ENCODE results near the gene PTPRM.
"Not testable (repeated sequence)": the region's sequence is repeated elsewhere in the genome, so short reads cannot be mapped to it uniquely, and the experiment has no call there.

PTPRM gene

DNA sequence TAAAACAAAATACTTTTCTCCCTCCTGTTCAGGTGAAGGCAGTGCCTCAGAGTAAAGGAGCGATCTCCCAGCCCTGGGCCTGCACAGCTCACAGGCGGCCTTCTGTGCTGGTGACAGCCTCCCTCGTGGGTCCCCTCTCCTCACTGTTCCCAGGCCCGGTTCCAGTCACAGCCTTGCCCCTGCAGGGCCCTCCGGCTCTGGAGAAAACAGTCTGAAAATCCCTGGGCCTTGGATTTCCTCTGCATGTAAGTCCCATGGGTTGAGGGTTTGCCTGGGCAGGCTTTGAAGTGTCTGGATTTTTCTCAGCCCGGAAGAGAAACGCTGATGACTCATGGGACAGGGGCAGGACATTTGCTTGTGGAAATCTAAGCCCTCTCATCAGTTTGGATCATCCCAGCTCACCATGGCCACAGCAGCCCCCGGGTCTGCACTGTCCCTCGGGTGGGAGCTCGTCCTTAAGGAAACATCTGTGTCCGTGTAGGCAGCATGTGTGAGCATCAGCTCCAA lies 856.0 kb downstream of the PTPRM start:
- DNase-seq, result no peak

GRCh38 chr18:8424481-8424880 lies 857.4 kb downstream of the PTPRM start:
- no peak for DNase-seq

GRCh38 chr18:8424917-8425725 lies 858.0 kb downstream of the PTPRM start:
- no peak for DNase-seq

GRCh38 chr18:8426401-8426800 lies 859.3 kb downstream of the PTPRM start:
- no peak for DNase-seq

GRCh38 chr18:8427339-8427738 lies 860.2 kb downstream of the PTPRM start:
- no peak for DNase-seq

DNA sequence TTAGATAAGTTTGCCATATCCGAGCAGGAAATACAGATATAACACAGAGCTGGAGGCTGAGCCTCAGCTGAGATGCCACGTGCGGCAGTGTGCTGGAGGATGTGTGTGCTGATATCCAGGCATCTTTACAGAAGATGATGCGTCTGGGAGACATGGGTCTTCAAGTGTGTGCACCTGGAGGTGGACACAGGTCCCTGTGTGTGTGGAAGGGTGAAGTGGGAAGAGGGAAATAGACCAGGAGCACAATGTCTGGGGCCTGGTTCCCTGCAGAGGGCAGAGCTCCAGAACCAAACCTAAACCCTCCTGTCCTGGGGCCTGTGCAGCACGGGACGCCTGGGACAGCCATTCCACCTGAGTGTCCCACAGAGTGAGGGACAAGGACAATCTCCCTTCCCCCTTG lies 861.8 kb downstream of the PTPRM start:
- no peak for DNase-seq

GRCh38 chr18:8431036-8431435 lies 863.9 kb downstream of the PTPRM start:
- DNase-seq, result no peak

DNA sequence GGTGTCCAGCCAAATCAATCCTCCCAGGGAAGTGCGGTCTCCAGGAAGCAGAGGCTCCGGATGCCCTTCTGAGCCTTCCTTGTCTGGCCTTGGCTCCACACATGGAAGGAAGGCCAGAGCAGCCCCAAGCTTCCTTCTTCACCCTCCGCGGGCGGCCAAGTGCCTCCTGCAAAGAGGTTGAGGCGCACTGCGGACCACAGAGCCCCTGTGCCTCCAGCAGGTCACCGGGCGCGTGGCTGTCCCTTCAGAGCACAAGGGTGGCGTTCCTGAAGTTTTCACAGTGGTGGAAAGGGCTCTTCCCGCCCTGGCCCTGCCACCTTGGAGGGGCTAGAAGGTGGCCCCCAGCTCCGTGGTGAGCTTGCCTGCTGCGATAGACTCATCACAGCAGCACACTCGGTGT lies 866.2 kb downstream of the PTPRM start:
- no peak for DNase-seq

DNA sequence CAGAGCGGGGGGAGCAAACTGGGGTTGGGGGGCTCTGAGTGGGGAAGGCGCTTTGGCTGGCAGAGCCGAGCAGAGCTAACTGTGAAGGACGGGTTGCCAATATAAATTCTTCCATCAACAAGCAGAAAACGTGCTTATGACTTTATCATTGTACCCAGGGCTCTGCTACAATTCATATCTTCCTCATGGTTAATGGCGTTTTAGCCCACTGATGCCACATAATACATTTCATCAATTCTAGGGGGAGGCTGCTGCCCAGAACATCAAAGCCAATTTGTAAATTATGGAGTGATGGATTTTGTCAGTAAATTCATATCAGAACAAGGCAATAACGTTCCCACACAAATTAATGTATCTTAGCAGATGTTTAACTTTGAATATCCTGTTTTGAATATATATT lies 866.7 kb downstream of the PTPRM start:
- no peak for DNase-seq

DNA sequence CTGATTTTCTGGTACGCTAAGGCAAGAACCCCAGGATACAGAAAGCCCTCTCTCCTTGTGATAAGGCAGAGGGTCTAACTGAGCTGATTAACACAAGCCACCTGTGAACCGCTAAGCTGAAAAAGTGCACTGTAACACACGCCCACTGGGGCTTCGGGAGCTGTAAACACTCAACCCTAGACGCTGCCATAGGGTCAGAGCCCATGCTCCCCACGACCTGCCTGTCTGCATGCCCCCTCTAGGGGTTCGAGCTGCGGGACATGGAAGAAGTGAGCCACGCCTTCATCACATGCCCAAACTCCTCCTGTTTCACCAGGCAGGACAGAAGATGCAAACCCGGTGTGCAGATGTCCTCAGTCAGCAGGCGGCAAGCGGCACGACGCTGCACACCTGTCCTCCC lies 868.3 kb downstream of the PTPRM start:
- DNase-seq, result no peak

GRCh38 chr18:8439055-8439454 lies 871.9 kb downstream of the PTPRM start:
- DNase-seq, result no peak

DNA sequence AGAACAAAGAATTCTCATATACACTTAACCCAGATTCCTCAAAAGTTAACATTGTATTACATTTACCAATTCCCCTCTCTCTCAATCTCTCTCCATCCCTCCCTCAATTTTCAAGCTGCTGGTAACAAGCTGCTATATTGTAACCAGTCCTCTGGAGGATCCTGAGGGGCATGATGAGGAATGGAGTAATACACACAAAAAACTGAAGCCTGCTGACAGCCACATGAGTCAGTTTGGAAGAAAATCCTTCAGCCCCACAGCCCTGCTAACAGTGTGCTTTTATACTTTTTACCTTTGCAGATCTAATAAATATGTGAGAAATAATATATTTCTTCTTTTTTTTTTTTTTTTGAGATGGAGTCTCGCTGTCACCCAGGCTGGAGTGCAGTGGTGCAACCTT lies 876.4 kb downstream of the PTPRM start:
- no peak for DNase-seq

DNA sequence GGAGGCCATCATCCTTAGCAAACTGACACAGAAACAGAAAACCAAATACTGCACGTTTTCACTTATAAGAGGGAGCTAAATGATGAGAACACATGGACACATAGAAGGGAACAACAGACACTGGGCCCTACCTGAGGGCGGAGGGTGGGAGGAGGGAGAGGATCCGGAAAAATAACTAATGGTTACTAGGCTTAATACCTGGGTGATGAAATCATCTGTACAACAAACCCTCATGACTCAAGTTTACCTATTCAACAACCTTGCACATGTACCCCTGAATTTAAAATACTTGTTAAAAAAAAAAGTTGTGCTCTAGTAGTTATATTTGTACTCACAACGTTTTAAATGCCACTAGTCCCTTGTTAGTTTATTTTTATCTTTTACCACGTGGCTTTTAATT lies 879.8 kb downstream of the PTPRM start:
- not testable (repeated sequence) for DNase-seq

- DNase-seq, result no peak
Observed at GRCh38 chr18:8448130-8448529, 881.0 kb downstream of the PTPRM start.

DNA sequence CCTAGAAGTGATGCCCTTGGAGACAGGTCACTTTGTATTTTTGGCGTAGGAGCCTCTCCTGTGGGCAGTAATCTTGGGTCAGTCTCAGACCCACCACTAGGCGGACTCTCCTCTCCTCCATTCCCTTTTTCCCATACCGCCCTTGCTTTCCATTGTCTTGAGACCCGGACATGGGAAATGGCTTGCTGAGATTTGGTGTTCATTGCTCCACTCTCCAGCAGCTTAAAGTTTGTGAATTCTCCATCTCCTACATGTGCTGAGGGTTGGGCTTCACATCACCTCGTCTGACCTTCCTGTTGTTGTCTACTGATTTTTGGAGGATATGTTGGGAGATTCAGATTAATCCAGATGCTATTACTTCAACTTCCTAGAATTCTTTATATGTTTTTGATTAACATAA lies 882.9 kb downstream of the PTPRM start:
- no peak for DNase-seq

DNA sequence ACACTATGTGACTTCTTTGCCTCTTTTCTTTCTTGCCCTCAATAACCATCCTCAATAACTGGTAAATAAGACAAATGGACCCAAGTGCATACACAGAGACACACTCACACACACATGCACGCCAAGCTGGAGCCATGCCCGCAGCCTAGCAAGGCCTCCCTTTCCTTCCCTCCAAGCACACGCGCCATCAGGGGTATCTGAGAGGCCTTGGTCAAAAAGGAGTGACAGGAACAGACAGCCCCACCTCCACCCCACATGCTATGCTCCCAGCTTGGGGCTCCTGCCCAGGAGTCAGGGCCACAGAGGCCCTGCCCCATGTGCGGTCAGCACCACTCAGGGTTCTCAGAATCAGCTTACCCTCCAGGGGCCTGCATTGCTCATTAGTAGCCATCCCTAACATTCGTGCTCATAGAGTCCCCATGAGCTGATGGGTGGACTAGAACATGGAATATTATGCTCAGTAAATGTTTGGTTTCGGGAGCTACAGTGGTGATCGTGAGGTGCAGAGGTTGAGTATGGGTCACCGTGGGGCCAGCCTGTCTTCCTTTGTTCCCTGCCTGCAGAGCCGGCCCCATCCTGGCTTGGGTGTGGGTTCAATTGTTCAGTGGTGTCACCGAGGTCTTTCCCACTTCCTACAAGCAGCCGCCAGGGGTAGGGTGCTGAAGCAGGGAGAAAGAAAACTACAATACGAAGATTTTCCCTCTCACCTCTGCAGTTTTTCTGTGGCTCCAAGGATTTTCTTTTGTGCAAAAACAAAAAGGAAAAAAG lies 884.0 kb downstream of the PTPRM start:
- no peak for DNase-seq

DNA sequence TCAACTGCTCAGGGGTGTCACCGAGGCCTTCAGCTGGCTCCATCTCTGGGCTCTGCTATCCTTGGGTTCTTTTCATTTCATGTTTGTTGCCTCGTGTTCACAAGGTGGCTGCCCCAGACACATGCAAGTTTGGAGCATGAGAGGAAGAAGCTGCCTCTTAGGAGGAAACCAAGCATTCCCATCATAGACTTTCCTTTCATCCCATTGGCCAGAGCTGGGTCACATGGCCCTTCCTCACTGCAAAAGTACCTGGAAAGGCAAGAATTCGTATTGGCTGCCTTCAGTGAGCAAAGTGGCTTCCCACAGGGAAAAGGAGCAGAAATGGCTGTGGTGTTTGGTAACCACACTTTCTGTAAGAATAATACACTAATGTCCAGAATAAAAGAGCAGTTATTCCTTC lies 886.4 kb downstream of the PTPRM start:
- DNase-seq, result no peak

- DNase-seq, result no peak
Observed at GRCh38 chr18:8454136-8454535, 887.0 kb downstream of the PTPRM start.

DNA sequence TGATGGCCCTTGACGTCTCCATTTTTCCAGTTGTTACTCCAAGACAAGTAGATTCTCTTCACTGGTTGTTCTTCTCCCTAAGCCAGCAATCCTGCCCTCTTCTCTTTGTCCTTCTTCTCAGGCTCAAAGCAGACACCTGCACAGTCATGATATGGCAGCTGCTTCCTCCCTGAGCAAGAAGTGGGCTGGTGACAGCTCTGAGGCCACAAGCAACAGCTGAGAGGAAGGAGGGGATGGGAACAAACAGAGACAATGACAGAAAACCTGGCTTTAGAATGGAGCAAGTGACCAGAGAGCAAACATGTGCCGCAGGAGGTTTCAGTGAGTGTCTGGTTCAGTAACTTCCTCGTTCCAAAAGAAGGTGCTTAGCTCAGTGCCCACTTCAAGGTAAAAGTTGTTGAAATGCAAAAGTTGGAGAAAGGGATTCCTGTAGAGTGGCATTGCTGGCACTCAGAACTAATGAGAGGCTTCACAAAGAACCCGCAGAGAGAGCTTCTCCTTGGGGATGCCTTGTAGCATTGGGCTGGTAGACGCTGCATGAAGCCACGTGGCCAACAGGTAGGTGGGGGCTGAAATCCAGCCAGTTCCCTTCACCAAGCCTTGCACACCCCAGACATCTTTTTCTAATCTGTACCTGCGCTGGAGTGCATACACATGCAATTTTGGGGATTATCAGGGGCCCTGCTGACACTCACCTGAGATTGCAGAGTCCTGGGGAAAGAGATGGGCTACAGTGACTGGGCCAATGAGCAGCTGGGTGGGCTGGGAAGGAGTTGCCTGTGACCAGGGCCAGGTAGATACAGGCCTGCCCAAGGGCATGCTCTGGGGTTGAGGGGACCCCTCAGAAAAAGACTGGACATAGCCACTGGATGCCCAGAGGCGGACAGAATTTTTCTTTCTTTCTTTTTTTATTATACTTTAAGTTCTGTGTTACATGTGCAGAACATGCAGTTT lies 888.8 kb downstream of the PTPRM start:
- no peak for DNase-seq

All from activated effector memory CD4-positive, alpha-beta T cell treated with Interleukin-2 at 50 U/mL for 16 hours (primary cell).